Fibroblast of mammary gland (primary cell): ENCODE results near the gene DMRTC2.

Source experiments
- DNase-seq: peaks from one replicate; pipeline ENCODE4 v3.0.0-alpha.2; 2010; ENCODE audit warnings: low read depth
- H3K4me3 ChIP-seq: 2 replicates; pipeline ENCODE4 v1.5.1; 2011; ENCODE audit warnings: low read depth, mild to moderate bottlenecking, low read length, moderate library complexity; ENCODE audit not compliant: control insufficient read depth
- CTCF ChIP-seq: conservative IDR thresholded peaks from 2 replicates; pipeline ENCODE4 v1.5.1; 2011; ENCODE audit warnings: low read depth, low read length, inconsistent platforms; ENCODE audit not compliant: control insufficient read depth, insufficient read depth

DMRTC2 gene

DNA sequence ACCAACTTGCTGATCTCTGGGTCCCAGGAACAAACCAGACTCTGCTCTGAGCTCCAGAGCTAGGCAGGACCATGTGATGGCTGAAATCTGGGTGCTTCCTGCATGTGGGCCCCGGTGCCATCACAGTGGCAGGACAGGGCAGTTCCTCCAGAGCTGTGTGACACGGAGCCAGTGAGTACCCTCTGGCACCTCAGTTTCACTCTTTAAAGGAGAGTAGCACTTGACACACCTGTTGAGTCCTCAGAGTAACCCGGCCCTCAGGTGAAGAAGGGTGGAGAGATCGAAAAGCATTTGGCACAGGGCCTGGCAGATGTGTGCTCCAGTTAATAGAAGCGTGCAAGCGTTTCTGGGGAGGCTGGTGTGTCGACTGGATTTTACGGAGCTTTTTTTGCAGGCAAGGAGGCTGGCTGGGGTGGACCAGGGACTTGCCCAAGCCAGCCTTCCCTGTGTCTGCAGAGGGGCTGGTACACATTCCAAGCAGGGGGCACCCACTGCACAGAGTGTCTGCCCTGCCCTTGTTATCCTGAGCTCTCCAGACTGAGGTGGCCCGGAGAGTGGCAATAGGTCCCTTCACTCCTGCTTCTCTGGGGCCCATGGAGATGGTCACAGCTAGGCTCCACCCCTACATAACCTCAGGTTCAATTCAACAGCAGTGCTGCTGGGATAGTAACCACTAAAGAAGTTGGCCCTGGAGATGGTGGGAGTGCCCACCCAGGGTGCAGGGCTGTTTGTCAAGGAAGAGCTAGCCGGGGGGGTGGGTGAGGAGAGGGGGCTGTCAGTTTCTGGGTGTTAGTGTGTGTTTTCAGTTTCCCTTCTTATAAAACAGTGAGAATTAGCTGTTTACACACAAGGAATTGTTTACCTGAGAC lies 23.5 kb downstream of the DMRTC2 start:
- DNase-seq, result no peak
- H3K4me3 ChIP-seq, result no peak overlapping the region
- TF ChIP-seq CTCF, result no peak

GRCh38 chr19:41868989-41869300 lies 24.1 kb downstream of the DMRTC2 start:
- no peak for TF ChIP-seq CTCF
- H3K4me3 ChIP-seq, result no peak overlapping the region
- DNase-seq, result no peak

- DNase-seq, result no peak
- no peak for TF ChIP-seq CTCF
These were observed 24.6 kb downstream of the DMRTC2 start for GRCh38 chr19:41869374-41869955.

GRCh38 chr19:41870401-41870873 lies 25.6 kb downstream of the DMRTC2 start:
- DNase-seq, result peak; percentile 74
- TF ChIP-seq CTCF, result no peak
- no peak overlapping the region for H3K4me3 ChIP-seq

More at GRCh38 chr19:41869374-41869955, 24.6 kb downstream of the DMRTC2 start:
- H3K4me3 ChIP-seq, result no peak overlapping the region

DNA sequence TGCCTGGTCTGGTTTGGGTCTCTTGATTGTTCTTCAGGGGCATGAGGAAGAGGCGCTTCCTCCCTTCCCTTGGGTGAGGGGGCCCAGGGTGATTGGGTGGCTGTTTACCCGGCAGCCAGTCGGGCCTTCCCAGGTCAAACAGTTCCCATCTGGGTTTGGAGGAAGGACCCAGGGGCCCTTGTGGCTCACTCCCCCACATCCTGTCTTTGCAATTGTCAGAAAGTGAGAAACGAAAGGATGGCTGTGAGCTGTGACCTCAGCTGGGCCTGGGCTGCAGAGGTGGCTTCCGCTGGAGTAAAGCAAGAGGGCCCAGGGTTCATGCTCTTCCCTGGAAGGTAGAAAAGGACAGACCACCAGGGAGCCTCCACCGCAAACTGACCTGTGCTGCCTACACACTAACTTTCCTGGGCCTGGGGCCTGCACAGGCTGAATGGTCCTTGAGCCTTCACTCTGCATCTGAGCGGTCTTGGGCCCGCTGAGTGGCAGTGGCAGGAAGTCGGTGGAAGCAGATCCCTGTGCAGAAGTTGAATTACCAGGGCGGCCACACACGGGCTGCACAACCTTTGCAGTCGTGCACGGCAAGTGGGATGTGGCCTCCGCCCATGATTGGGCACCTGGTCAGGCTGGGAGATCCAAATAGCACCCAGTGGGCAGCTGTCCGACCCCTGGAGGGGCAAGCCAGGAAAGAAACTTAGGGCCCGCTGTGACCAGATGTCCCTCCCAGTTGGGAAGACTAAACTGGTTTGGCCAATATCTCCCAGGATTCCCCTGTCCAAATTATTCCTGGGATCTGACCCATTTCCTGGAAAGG lies 26.9 kb downstream of the DMRTC2 start:
- H3K4me3 ChIP-seq, result no peak overlapping the region
- DNase-seq, result no peak

More for the DNA sequence above, 26.9 kb downstream of the DMRTC2 start:
- no peak for TF ChIP-seq CTCF
